Stomach (tissue), 9 donors: ENCODE results near the gene ZNF609. TPM values are rescaled to one million over a fixed set of nuclear protein-coding genes. Genes with fewer than 3 reads are reported as not detected.
"Not testable (repeated sequence)": the region's sequence is repeated elsewhere in the genome, so short reads cannot be mapped to it uniquely, and the experiment has no call there.

Experiments
- DNase-seq, 2 donors: peaks; one replicate each; pipeline versions ENCODE4 v3.0.0 to v3.0.0-alpha.2; 2013 to 2019
- H3K27ac ChIP-seq, 5 donors: fragments of 200-600 bp in 4 of 5; sonication (generic) in 4 of 5; one replicate each; pipeline ENCODE4 v1.5.1; 2013 to 2019; ENCODE audit warnings: mild to moderate bottlenecking in 1 of 5, moderate library complexity in 1 of 5
- H3K27me3 ChIP-seq, 3 donors: fragments of 200-600 bp; sonication (generic); one replicate each; pipeline ENCODE4 v1.5.1; 2017 to 2019; ENCODE audit warnings: mixed run types in 1 of 3
- H3K36me3 ChIP-seq, 4 donors: fragments of 200-600 bp; sonication (generic); 1 replicate in 3 of 4; 2 replicates in 1 of 4; pipeline ENCODE4 v1.5.1; 2016 to 2019
- H3K4me1 ChIP-seq, 4 donors: fragments of 200-600 bp; sonication (generic); one replicate each; pipeline ENCODE4 v1.5.1; 2016 to 2019
- H3K4me3 ChIP-seq, 4 donors: fragments of 200-600 bp; sonication (generic) in 3 of 4; one replicate each; pipeline ENCODE4 v1.5.1; 2016 to 2019; ENCODE audit warnings: mild to moderate bottlenecking in 1 of 4
- H3K9me3 ChIP-seq, 4 donors: fragments of 200-600 bp; sonication (generic); one replicate each; pipeline ENCODE4 v1.5.1; 2016 to 2019
- EP300 ChIP-seq: sonication (generic); formaldehyde crosslinking; IDR thresholded peaks from one replicate; pipeline ENCODE4 v1.6.1; 2017; ENCODE audit warnings: antibody characterized with exemption
- POLR2A ChIP-seq, 4 donors: fragments of 450-650 bp; IDR thresholded peaks; one replicate each; pipeline ENCODE4 v1.6.1; 2016; ENCODE audit warnings: antibody characterized with exemption in 4 of 4, control low read depth in 2 of 4, mild to moderate bottlenecking in 1 of 4, moderate library complexity in 1 of 4
- POLR2AphosphoS5 ChIP-seq, 3 donors: sonication (generic); formaldehyde crosslinking; IDR thresholded peaks; one replicate each; pipeline ENCODE4 v1.6.1; 2016; ENCODE audit warnings: antibody characterized with exemption in 3 of 3
- WGBS, 5 donors: extraction: QIAGEN DNeasy Blood & Tissue Kit in 3 of 5; methylation state at CpG; one replicate each; pipeline versions ENCODE4 v1.1.5 to v1.1.7; 2013 to 2018; 5-methylcytosine and 5-hydroxymethylcytosine counted together
- intact Hi-C: fragments of 100-400 bp; cut with DNase I; formaldehyde crosslinking; loops from one replicate; pipeline ENCODE4 v1.15.1; 2023; ENCODE audit warnings: low total_unique reads
- polyA plus RNA-seq, 3 donors: library from polyadenylated mRNA; stranded (reverse); fragments of 200-250 nt; gene quantifications; one replicate each; pipeline ENCODE4 v1.2.3, GENCODE V29; 2013
- total RNA-seq, 5 donors: library from RNA; depleted of rRNA; stranded (reverse); fragments of >200 nt; gene quantifications; one replicate each; pipeline versions ENCODE4 v1.1.0 to v1.2.3, GENCODE V29; 2014 to 2016
- TF ChIP-seq, protein P1 (sequence below), 7 experiments: fragments of 450-650 bp in 4 of 7; fragments of 200-600 bp in 3 of 7; sonication (generic) in 3 of 7; IDR thresholded peaks; one replicate each; pipeline ENCODE4 v1.5.1; 2016 to 2019; ENCODE audit warnings: antibody characterized with exemption in 7 of 7, control low read depth in 2 of 7, mild to moderate bottlenecking in 1 of 7
- donor health status: healthy with polysubstance abuse.
- donor health status: Bipolar disorder and iron deficiency.
- donor health status: healthy.

Gene ZNF609
- total and polyA plus RNA-seq, 8 donors: 2.7 to 64.7 (median 27.0) TPM

DNA sequence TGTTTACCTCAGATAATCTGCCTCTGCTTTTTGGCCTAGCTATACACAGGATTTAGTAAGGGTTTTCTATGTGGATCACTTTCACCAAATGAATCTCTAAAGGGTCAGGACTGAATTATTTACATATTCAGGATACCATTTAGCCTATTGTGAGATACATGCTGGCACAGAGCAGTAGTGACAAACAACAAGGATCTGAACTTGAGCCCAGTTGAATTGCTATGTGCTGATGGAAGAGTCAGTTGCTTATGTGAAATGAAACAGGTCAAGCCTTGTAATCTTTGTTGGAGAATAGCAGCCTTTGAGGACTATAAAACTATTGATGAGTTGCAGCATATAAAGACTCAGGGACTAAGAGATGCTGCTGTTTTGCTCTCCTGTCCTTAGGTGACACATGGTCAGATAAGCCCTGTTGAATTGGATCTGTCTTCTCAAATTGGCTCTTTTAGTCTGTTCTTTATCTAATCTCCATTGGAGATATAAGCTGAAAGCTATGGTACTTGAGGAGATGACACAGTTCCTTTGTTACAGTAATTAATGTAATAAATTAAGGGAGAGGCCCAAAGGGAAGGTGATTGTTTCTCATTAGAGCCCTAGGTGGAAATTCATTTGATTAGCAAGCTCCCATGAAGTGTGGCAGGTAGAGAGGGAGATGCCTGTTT, 30.4 kb downstream of the ZNF609 start:
- Histone ChIP-seq H3K36me3 (peaks cover 0 to 13% (median 12%) of the 10 kb centered on the region in 4 donors), H3K9me3 (no peaks in the 10 kb centered on the region), H3K27ac (no peak overlapping the region), H3K4me1 (peaks cover 0 to 18% (median 3%) of the 10 kb centered on the region in 4 donors), H3K4me3 (no peak overlapping the region), H3K27me3 (no peaks in the 10 kb centered on the region)
- no peak for DNase-seq
- intact Hi-C loops: no loop called here
- TF ChIP-seq POLR2A (IDR thresholded peaks at IDR 0.05): no peak
- no peak for TF ChIP-seq EP300
- TF ChIP-seq POLR2AphosphoS5 (IDR thresholded peaks at IDR 0.05): no peak
- TF ChIP-seq, protein P1, sequence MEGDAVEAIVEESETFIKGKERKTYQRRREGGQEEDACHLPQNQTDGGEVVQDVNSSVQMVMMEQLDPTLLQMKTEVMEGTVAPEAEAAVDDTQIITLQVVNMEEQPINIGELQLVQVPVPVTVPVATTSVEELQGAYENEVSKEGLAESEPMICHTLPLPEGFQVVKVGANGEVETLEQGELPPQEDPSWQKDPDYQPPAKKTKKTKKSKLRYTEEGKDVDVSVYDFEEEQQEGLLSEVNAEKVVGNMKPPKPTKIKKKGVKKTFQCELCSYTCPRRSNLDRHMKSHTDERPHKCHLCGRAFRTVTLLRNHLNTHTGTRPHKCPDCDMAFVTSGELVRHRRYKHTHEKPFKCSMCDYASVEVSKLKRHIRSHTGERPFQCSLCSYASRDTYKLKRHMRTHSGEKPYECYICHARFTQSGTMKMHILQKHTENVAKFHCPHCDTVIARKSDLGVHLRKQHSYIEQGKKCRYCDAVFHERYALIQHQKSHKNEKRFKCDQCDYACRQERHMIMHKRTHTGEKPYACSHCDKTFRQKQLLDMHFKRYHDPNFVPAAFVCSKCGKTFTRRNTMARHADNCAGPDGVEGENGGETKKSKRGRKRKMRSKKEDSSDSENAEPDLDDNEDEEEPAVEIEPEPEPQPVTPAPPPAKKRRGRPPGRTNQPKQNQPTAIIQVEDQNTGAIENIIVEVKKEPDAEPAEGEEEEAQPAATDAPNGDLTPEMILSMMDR (IDR thresholded peaks at IDR 0.05): no peak

DNA sequence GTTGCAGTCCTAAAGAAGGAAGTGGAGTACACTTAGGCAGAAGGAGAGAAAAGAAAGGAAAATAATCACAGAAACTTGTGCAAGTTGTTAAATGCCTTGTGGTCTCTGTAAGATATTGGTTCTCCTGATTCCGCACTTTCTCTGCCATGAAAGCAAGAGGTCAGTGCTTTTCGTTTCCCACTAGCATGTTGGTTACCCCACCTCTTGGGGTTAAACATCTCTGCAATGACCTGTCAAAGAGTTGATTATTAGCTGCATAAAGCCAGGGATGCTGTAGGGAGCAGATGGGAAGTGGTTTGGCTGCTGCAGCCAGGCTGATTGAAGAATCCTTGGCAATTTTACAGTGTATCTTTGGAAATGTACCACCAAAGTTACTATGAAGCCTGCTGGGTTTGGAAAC, 33.3 kb downstream of the ZNF609 start:
- 66 to 87% (median 82%) methylated on average over 2 of the region's 2 CpGs for WGBS, 5 donors
- no peak overlapping the region for H3K27ac ChIP-seq
- H3K4me3 ChIP-seq: no peak overlapping the region
- TF ChIP-seq, protein P1 (IDR thresholded peaks at IDR 0.05): no peak
- TF ChIP-seq EP300: no peak
- no peak for TF ChIP-seq POLR2AphosphoS5 (IDR thresholded peaks at IDR 0.05)
- no peak for TF ChIP-seq POLR2A (IDR thresholded peaks at IDR 0.05)
- intact Hi-C loops: no loop called here
- peaks cover 0 to 18% (median 3%) of the 10 kb centered on the region in 4 donors for H3K4me1 ChIP-seq
- no peaks in the 10 kb centered on the region for H3K27me3 ChIP-seq
- DNase-seq: no peak
- H3K9me3 ChIP-seq: no peaks in the 10 kb centered on the region
- peaks cover 0 to 12% (median 10%) of the 10 kb centered on the region in 4 donors for H3K36me3 ChIP-seq

DNA sequence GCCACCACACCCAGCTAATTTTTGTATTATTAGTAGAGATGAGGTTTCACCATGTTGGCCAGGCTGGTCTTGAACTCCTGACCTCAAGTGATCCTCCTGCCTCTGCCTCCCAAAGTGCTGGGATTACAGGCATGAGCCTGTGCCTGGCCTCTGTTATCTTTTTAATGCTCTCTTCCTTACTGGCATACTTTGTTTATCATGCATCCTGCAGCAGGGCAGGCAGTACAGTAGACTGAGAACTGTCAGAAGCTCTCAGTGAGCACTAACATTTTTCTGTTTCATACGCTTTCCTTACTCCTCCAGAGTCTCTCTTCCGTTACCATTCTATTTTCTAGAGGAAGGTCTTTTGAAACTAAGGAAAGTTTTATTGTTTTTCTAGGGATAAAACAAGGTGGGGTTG, 35.6 kb downstream of the ZNF609 start:
- DNase-seq, intact Hi-C loops, H3K9me3 ChIP-seq, H3K27ac ChIP-seq, H3K4me3 ChIP-seq, H3K27me3 ChIP-seq: not testable (repeated sequence)
- H3K4me1 ChIP-seq: peaks cover 0 to 25% (median 1%) of the 10 kb centered on the region in 4 donors
- WGBS, 5 donors: 88 to 99% (median 95%) methylated on average over 2 of the region's 2 CpGs
- H3K36me3 ChIP-seq: peaks cover 12 to 19% (median 17%) of the 10 kb centered on the region in 4 donors

DNA sequence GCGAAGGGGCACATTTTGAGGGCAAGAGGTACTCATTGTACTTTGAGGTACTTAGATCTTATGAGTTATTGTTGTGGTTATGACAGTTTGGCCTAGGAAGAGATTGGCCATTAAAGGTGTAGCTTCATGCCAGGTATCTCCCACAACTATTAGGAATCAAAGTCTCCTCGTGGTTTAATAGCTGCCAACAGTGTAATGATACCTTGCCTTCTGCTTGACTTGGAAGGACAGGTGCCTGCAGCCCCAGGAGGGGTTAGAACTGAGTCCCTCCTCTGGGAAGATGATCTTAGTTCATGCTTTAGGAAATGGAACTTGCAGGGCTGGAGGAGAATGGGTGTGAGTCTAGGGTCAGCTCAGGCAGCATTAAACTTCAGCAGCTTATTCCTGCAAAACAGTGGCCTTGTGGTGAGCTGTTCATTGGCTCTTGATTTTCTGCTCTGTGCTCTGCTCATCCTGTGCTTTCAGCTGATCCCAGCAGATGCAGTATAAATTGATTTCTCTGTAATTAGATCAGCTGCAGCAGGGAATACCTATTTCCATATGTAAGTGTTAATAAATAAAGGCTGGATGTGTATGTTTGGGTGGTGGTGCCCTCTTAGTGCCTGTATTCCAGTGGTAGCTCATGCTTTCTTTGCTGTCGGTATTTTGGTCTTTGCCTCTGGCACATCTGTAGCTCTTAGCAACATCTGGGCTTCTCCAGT, 40.5 kb downstream of the ZNF609 start:
- TF ChIP-seq POLR2AphosphoS5 (IDR thresholded peaks at IDR 0.05): no peak
- TF ChIP-seq, protein P1 (IDR thresholded peaks at IDR 0.05): no peak
- TF ChIP-seq POLR2A (IDR thresholded peaks at IDR 0.05): no peak
- TF ChIP-seq EP300: no peak
- Histone ChIP-seq H3K36me3 (peaks cover 12 to 32% (median 23%) of the 10 kb centered on the region in 4 donors), H3K27me3 (no peaks in the 10 kb centered on the region), H3K27ac (no peak overlapping the region), H3K4me3 (no peak overlapping the region), H3K9me3 (no peaks in the 10 kb centered on the region), H3K4me1 (peaks cover 21 to 52% (median 39%) of the 10 kb centered on the region in 4 donors)
- intact Hi-C loops: no loop called here
- DNase-seq: no peak
- 45 to 74% (median 57%) methylated on average over 3 of the region's 3 CpGs for WGBS, 5 donors

DNA sequence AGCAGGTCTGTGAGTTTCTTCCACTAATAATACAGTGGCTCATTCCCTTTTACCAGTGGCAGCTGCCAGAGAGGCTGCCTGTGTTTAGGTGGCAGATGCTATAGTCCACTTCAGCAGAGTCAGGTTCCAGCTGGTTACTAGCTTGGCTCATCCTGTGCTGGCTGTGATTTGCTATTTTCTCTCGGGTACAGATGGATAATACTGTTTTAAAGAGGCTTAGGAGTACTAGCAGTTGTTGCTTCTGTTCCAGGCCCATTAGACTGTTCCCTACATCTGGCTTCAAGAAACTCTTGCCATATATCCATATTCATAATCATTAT, 41.0 kb downstream of the ZNF609 start:
- 22 to 95% (median 80%) methylated on average over 1 of the region's 1 CpG for WGBS, 5 donors
- DNase-seq: peak in 1 of 2 donors; percentile 35
- Histone ChIP-seq H3K27me3 (no peaks in the 10 kb centered on the region), H3K9me3 (no peaks in the 10 kb centered on the region), H3K36me3 (peaks cover 12 to 32% (median 25%) of the 10 kb centered on the region in 4 donors), H3K4me1 (peaks cover 21 to 56% (median 39%) of the 10 kb centered on the region in 4 donors), H3K27ac (peak overlapping the region in 1 of 5 donors; percentile 16), H3K4me3 (no peak overlapping the region)
- TF ChIP-seq POLR2AphosphoS5 (IDR thresholded peaks at IDR 0.05) (no peak), POLR2A (IDR thresholded peaks at IDR 0.05) (no peak), EP300 (no peak)
- TF ChIP-seq, protein P1 (IDR thresholded peaks at IDR 0.05): no peak
- intact Hi-C loops: no loop called here
